C4-2B (cell line): ENCODE measurements around the gene LARP4.

Experiments
- ZFX ChIP-seq: fragments of 450-650 bp; IDR thresholded peaks from 2 replicates; pipeline ENCODE4 v1.6.1; 2017
- TF ChIP-seq, protein P1 (sequence below): fragments of 450-650 bp; conservative IDR thresholded peaks from 2 replicates; pipeline ENCODE4 v1.5.1; 2017; ENCODE audit warnings: mild to moderate bottlenecking

DNA sequence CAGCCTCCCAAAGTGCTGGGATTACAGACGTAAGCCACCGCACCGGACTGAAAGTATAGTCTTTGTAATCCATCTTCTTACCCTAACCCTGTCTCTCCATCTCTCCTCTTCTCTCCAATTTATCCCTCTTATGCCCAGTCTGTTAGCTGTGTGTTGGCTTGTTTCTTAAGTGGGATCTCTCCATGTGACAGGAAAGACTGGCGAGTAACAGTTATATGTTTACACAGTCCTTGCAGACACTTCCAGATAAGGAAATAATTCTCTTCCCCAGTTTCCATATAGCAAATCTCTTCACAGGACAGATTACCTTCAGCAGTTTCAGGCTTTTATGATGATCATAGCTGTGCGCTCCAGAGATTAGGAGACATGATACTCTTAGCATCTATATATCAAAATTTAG, 88.1 kb downstream of the LARP4 start:
- TF ChIP-seq, protein P1, sequence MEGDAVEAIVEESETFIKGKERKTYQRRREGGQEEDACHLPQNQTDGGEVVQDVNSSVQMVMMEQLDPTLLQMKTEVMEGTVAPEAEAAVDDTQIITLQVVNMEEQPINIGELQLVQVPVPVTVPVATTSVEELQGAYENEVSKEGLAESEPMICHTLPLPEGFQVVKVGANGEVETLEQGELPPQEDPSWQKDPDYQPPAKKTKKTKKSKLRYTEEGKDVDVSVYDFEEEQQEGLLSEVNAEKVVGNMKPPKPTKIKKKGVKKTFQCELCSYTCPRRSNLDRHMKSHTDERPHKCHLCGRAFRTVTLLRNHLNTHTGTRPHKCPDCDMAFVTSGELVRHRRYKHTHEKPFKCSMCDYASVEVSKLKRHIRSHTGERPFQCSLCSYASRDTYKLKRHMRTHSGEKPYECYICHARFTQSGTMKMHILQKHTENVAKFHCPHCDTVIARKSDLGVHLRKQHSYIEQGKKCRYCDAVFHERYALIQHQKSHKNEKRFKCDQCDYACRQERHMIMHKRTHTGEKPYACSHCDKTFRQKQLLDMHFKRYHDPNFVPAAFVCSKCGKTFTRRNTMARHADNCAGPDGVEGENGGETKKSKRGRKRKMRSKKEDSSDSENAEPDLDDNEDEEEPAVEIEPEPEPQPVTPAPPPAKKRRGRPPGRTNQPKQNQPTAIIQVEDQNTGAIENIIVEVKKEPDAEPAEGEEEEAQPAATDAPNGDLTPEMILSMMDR, result no peak
- no peak for TF ChIP-seq ZFX
